Kidney glomerular epithelial cell (primary cell): ENCODE data around the gene OMD.
"Not testable (repeated sequence)": the region's sequence is repeated elsewhere in the genome, so short reads cannot be mapped to it uniquely, and the experiment has no call there.

Source experiments
- DNase-seq: peaks from one replicate; lab custom pipeline; 2025; lab: John Stamatoyannopoulos, UW

OMD gene

DNA sequence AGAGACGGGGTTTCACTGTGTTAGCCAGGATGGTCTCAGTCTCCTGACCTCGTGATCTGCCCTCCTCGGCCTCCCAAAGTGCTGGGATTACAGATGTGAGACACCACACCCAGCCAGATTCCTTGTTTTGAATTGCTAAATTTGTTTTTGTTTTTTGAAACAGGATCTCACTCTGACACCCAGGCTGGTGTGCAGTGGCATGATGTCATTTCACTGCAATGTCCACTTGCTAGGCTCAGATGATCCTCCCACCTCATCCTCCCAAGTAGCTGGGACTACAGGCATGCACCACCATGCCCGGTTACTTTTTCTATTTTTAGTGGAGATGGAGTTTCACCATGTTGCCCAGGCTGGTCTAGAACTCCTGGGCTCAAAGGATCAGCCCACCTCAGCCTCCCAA lies 13.1 kb downstream of the OMD start:
- DNase-seq = not testable (repeated sequence)

- no peak for DNase-seq
Measured at GRCh38 chr9:92408747-92409478, 15.4 kb downstream of the OMD start.

DNA sequence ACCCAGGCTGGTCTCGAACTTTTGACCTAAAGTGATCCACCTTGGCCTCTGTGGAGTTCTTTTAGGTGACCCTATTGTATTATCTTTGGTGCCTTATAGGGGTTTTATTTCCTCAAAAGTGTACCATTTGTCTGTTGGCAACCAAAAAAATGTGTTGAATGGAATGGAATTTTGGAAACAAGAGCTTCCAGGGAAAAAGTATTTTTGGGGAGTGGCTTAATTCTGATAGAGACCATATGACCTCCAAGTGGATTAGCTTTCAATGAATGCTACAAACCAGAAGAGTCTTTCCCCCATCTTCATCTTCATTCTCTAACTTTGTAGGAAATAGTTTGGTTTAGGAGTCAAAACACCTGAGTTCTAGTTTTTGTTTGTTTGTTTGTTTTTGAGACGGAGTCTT lies 16.5 kb downstream of the OMD start:
- DNase-seq = no peak

DNA sequence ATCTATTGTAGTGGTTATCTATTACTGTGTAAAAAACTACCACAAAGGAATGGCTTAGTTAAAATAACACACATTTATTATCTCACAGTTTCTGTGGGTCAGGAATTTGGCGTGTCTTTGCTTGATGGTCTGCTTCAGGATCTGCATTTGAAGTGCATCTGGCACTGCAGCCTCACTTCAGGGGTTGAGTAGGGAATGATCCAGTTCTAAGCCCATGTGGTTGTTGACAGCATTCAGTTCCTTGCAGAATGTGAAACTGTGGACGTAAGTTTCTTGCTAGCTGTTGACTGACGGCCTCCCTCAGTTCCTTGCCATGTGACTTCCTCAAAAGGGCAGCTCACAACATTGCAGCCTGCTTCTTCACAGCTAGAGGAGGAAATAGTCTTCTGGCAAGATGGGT lies 17.8 kb downstream of the OMD start:
- DNase-seq = no peak

GRCh38 chr9:92405818-92406217 lies 18.5 kb downstream of the OMD start:
- DNase-seq = no peak

GRCh38 chr9:92404042-92404836 lies 20.0 kb downstream of the OMD start, which contains the start of gene OGN:
TSS of gene OGN (minus strand) at chr9:92404578. CDS start at chr9:92403407, 1,171 bp downstream.
- no peak for DNase-seq

GRCh38 chr9:92402826-92403745 lies 21.2 kb downstream of the OMD start:
- DNase-seq = no peak

GRCh38 chr9:92402360-92402759 lies 21.9 kb downstream of the OMD start:
- DNase-seq = no peak

DNA sequence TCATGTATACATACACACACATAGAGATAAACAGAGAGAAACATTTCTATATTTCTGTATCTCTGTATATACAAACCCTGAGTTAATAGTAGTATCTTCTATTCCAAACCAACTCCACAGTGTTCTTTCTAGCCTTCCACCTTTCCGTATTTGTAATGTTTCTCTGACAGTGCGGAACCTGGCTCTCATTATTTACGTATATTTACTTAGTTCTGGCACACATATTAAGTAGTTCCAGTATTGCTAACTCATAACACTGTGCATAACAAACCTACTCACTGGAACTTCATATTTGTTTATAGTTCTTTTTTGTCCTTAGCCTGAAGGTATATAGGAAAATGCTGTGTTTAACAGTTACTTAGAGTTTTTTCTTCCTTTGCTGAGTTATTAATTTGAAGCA lies 26.4 kb downstream of the OMD start:
- no peak for DNase-seq

- DNase-seq = no peak
Measured at GRCh38 chr9:92395617-92396016, 28.7 kb downstream of the OMD start.

DNA sequence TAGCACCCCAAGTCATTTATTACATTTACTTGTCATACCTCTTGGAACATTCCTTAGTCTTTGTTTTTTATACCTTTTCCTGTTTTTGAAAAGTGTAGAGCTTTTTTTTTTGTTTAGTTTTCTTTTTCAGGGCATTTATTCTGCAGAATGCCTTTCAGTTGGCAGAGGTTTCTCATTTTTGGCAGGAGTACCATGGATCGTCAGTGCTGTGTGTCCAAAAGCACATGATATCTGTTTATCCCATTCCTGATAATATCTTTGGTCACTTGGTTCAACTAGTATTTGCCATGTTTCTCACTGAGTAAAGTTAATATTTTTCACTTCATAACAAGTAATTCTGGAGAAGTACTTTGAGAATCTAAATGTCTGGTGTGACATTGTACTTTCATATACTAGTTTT lies 30.6 kb downstream of the OMD start:
- DNase-seq = no peak

GRCh38 chr9:92392690-92393089 lies 31.6 kb downstream of the OMD start:
- no peak for DNase-seq

GRCh38 chr9:92385953-92386352 lies 38.3 kb downstream of the OMD start:
- no peak for DNase-seq

- no peak for DNase-seq
Measured at GRCh38 chr9:92385477-92385876, 38.8 kb downstream of the OMD start.

DNA sequence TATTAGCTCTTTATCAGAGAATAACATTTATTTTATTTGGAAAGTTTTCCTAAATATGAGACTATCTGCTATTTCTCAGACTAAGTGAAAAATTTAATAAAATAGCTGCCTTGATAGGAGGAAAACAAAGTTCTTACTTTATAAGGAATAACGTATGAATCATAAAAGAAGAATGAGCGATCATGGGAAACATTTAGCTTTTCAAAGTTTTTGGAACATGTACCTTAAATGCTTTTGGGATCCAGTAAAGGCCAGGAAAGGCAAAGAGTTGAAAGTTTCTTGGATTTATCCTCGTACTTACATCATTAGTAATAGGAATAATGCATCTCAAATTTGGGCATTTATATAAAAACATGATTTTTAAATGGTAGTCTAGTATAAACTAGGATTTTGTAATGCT lies 39.3 kb downstream of the OMD start:
- no peak for DNase-seq

DNA sequence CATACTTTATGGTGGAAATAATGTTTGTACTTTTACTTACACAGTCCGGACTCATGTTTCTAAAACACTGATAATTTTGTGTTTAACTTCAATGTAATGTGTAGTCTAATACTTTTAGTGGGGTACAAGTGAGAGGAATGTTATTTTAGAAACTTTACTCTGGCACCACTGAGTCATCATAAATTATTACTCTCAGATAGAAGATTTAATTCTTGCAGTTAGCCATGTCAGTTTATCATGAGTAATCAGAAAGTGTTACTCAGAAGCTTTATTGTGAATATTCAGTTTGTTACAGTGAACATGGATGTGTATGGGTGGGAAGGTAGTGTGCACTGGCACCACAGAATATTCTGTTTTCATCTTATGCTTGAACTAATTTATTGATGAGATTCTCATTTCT lies 39.9 kb downstream of the OMD start:
- DNase-seq = peak; percentile 13

- no peak for DNase-seq
Measured at GRCh38 chr9:92381775-92382174, 42.5 kb downstream of the OMD start.

DNA sequence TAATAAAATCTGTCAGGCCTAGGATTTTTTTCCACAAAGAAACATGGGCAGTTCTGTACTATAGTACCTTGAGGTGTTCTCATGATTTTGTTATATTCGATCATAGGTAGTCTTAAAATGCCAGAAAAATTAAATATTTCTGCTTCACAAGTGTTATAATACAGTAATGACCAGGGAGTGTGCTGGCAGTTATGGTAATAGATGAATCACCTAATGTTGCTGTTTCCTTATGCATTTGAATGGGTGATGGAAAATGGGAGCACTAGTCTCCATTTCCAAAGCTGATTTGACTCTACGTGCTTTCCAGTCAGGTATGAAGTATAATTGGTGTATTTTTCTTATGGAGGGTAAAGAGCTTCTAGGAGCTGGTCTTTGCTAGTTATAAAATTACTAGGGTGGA lies 43.7 kb downstream of the OMD start:
- no peak for DNase-seq

DNA sequence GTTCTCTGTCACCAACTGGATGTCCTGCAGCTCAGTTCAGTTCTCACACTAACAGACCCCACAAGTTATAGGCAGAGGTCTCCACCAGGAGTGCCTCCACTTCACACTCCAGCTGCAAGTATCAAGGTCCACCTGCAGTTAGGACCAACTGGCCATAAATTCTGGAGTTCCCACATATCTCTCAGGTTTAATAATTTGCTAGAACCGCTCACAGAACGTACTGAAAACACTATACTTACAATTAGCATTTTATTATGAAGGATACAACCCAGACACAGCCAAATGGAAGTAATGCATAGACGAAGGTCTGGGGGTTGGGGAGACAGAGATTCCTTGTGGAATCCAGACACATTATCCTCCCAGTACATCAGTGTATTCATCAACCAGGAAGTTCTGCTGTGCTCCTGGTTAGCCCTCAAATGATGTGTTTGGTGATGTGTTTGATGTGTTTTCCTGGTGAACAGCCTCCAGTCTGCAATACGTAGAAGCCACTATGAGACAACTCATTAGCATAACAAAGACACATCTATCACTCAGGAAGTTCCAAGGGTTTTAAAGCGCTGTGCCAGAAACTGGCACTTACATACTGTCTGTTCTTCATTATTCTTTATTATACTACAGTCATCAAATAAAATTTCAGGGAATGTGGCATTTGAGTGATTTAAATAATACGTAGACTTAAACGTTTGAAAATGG lies 45.3 kb downstream of the OMD start:
- no peak for DNase-seq

DNA sequence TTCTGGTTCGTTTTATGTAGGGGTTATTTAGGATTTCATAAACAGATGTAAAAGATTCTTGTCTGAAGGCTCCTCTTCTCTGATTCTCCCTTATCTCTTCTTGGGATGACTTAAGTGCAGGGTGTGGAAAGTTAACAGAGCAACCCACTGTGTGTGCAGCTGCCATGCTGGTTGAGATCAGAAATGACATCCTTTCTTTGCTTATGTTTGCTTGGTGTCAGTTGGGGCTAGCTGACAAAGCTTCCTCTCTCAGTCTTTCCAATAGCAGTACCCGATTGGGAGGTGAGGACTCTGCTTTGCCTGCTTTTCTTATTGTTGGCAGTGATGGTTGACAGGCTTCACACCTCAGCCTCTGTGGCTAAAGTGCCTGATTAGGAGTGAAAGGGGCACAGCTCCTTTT lies 46.4 kb downstream of the OMD start:
- DNase-seq = no peak

- no peak for DNase-seq
Measured at GRCh38 chr9:92373167-92373566, 51.1 kb downstream of the OMD start.

- DNase-seq = no peak
Measured at GRCh38 chr9:92369075-92369474, 55.2 kb downstream of the OMD start.
